Calu3 (cell line): ENCODE measurements around the gene SLC25A26. TPM values are rescaled to one million over a fixed set of nuclear protein-coding genes. Genes with fewer than 3 reads are reported as not detected.

ENCODE experiments used
- BruUV-seq: library from RNA; stranded (reverse); fragments of 400-500 nt; replicated peaks from 2 replicates; lab custom pipeline; 2021; lab: Mats Ljungman, UMichigan
- CTCF ChIA-PET: fragments of 300-600 bp; sonication (Branson Sonifier 250); formaldehyde crosslinking; loops from one replicate; lab custom pipeline; 2022; ENCODE audit warnings: antibody characterized with exemption; lab: Charles Lee
- DNase-seq: peaks from one replicate; pipeline ENCODE4 v3.0.0; 2022
- H3K27ac Mint-ChIP-seq: one replicate; pipeline ENCODE4 v1.8.0; 2022; ENCODE audit warnings: mixed read lengths; ENCODE audit not compliant: unreplicated experiment
- H3K27me3 Mint-ChIP-seq: one replicate; pipeline ENCODE4 v1.8.0; 2022; ENCODE audit warnings: mixed read lengths; ENCODE audit not compliant: unreplicated experiment
- H3K36me3 Mint-ChIP-seq: one replicate; pipeline ENCODE4 v1.8.0; 2022; ENCODE audit warnings: mild to moderate bottlenecking, moderate library complexity, mixed read lengths; ENCODE audit not compliant: insufficient read depth, unreplicated experiment
- H3K4me1 Mint-ChIP-seq: one replicate; pipeline ENCODE4 v1.8.0; 2022; ENCODE audit warnings: mild to moderate bottlenecking, low read depth, mixed read lengths; ENCODE audit not compliant: unreplicated experiment
- H3K4me3 Mint-ChIP-seq: one replicate; pipeline ENCODE4 v1.8.0; 2022; ENCODE audit warnings: mild to moderate bottlenecking, low read depth, moderate library complexity, mixed read lengths; ENCODE audit not compliant: unreplicated experiment
- H3K9me3 Mint-ChIP-seq: one replicate; pipeline ENCODE4 v1.8.0; 2022; ENCODE audit warnings: low read depth, mixed read lengths; ENCODE audit not compliant: unreplicated experiment
- CTCF ChIP-seq: fragments of 200-600 bp; IDR thresholded peaks from one replicate; pipeline ENCODE4 v1.8.0; 2022; ENCODE audit warnings: antibody characterized with exemption; ENCODE audit not compliant: unreplicated experiment
- intact Hi-C: fragments of 100-400 bp; cut with micrococcal nuclease; formaldehyde crosslinking; loops from one replicate; pipeline ENCODE4 v1.10.0; 2022; ENCODE audit not compliant: unreplicated experiment
- total RNA-seq: library from RNA; stranded (reverse); gene quantifications from 2 replicates; pipeline ENCODE4 v1.2.3, GENCODE V29; 2022

Gene SLC25A26
- total RNA-seq, 1 experiment from 2014 or later, result 15.8 TPM

- BruUV-seq, result no TSS peak
- Mint-ChIP-seq H3K36me3 (no peaks in the 10 kb centered on the region), H3K9me3 (no peaks in the 10 kb centered on the region), H3K4me3 (no peak overlapping the region), H3K4me1 (peaks cover 13% of the 10 kb centered on the region), H3K27ac (no peak overlapping the region), H3K27me3 (no peaks in the 10 kb centered on the region)
- CTCF ChIA-PET, result no interaction called here
- TF ChIP-seq CTCF, result no peak
- intact Hi-C loops, result no loop called here
- DNase-seq, result no peak
These were observed 127.9 kb downstream of the SLC25A26 start for GRCh38 chr3:66348704-66349103.

GRCh38 chr3:66350601-66351000, 129.8 kb downstream of the SLC25A26 start:
- no peak for TF ChIP-seq CTCF
- no peak for DNase-seq
- Mint-ChIP-seq H3K27ac (no peak overlapping the region), H3K36me3 (no peaks in the 10 kb centered on the region), H3K27me3 (no peaks in the 10 kb centered on the region), H3K4me1 (peaks cover 2% of the 10 kb centered on the region), H3K9me3 (no peaks in the 10 kb centered on the region), H3K4me3 (no peak overlapping the region)
- intact Hi-C loops, result no loop called here
- BruUV-seq, result no TSS peak
- CTCF ChIA-PET, result no interaction called here

- no peak overlapping the region for H3K27ac Mint-ChIP-seq
- intact Hi-C loops, result no loop called here
These were observed 132.2 kb downstream of the SLC25A26 start for GRCh38 chr3:66353039-66353438.

GRCh38 chr3:66353530-66353929, 132.7 kb downstream of the SLC25A26 start:
- no peak overlapping the region for H3K27ac Mint-ChIP-seq

More at GRCh38 chr3:66353039-66353438, 132.2 kb downstream of the SLC25A26 start:
- CTCF ChIA-PET, result no interaction called here
- TF ChIP-seq CTCF, result no peak
- no peaks in the 10 kb centered on the region for H3K4me1 Mint-ChIP-seq
- no peaks in the 10 kb centered on the region for H3K9me3 Mint-ChIP-seq
- no TSS peak for BruUV-seq
- H3K36me3 Mint-ChIP-seq, result no peaks in the 10 kb centered on the region
- no peak overlapping the region for H3K4me3 Mint-ChIP-seq
- no peak for DNase-seq
- no peaks in the 10 kb centered on the region for H3K27me3 Mint-ChIP-seq

More at GRCh38 chr3:66353530-66353929, 132.7 kb downstream of the SLC25A26 start:
- CTCF ChIA-PET, result no interaction called here
- BruUV-seq, result no TSS peak
- TF ChIP-seq CTCF, result no peak
- no peak for DNase-seq
- Mint-ChIP-seq H3K4me3 (no peak overlapping the region), H3K4me1 (no peaks in the 10 kb centered on the region), H3K9me3 (no peaks in the 10 kb centered on the region), H3K27me3 (no peaks in the 10 kb centered on the region), H3K36me3 (no peaks in the 10 kb centered on the region)
- intact Hi-C loops, result no loop called here
